HepG2 (cell line): ENCODE results near the gene DNASE2. TPM values are rescaled to one million over a fixed set of nuclear protein-coding genes. Genes with fewer than 3 reads are reported as not detected.

Experiments
- ARHGAP35 ChIP-seq: sonication (generic); formaldehyde crosslinking; IDR thresholded peaks from 2 replicates; pipeline ENCODE4 v1.9.0; 2022; ENCODE audit warnings: mild to moderate bottlenecking, inconsistent platforms, moderate library complexity, missing genetic modification reagents, borderline replicate concordance
- BCL3 ChIP-seq: sonication (generic); formaldehyde crosslinking; IDR thresholded peaks from 2 replicates; pipeline ENCODE4 v1.5.1; 2020; ENCODE audit warnings: mild to moderate bottlenecking, missing genetic modification reagents, moderate library complexity
- BORCS8-MEF2B ChIP-seq: sonication (generic); formaldehyde crosslinking; IDR thresholded peaks from 2 replicates; pipeline ENCODE4 v1.8.0; 2022; ENCODE audit warnings: mild to moderate bottlenecking, missing genetic modification reagents
- GATAD1 ChIP-seq: IDR thresholded peaks from 2 replicates; pipeline ENCODE4 v1.6.1; 2016; ENCODE audit warnings: missing genetic modification reagents, missing compliant biosample characterization
- MYC ChIP-seq: sonication (generic); formaldehyde crosslinking; IDR thresholded peaks from 2 replicates; pipeline ENCODE4 v1.9.0; 2021; ENCODE audit warnings: missing genetic modification reagents, borderline replicate concordance
- NFE2L1 ChIP-seq: sonication (generic); formaldehyde crosslinking; IDR thresholded peaks from 2 replicates; pipeline ENCODE4 v1.4.0; 2020; ENCODE audit warnings: missing genetic modification reagents, mild to moderate bottlenecking, borderline replicate concordance
- PRMT3 ChIP-seq: sonication (generic); formaldehyde crosslinking; IDR thresholded peaks from 2 replicates; pipeline ENCODE4 v1.8.1; 2022; ENCODE audit warnings: low read depth, mild to moderate bottlenecking, moderate library complexity, missing genetic modification reagents, borderline replicate concordance
- SAP130 ChIP-seq: IDR thresholded peaks from 2 replicates; pipeline ENCODE4 v1.6.1; 2016; ENCODE audit warnings: low read depth
- SRSF4 ChIP-seq: fragments of 200-400 bp; formaldehyde crosslinking; IDR thresholded peaks from one replicate; pipeline ENCODE4 v1.6.1; 2018; ENCODE audit warnings: mild to moderate bottlenecking, low read depth, low read length, moderate library complexity; ENCODE audit not compliant: poor library complexity, severe bottlenecking
- THAP9 ChIP-seq: sonication (generic); formaldehyde crosslinking; IDR thresholded peaks from 2 replicates; pipeline ENCODE4; 2020; ENCODE audit warnings: missing genetic modification reagents, mild to moderate bottlenecking, borderline replicate concordance
- TRAFD1 ChIP-seq: sonication (generic); formaldehyde crosslinking; IDR thresholded peaks from 2 replicates; pipeline ENCODE4 v1.5.1; 2020; ENCODE audit warnings: missing genetic modification reagents, mild to moderate bottlenecking, borderline replicate concordance
- ZBTB21 ChIP-seq: sonication (generic); formaldehyde crosslinking; IDR thresholded peaks from 2 replicates; pipeline ENCODE4 v1.4.0; 2020; ENCODE audit warnings: missing genetic modification reagents
- ZBTB26 ChIP-seq: IDR thresholded peaks from 2 replicates; pipeline ENCODE4 v1.6.1; 2016; ENCODE audit warnings: missing compliant biosample characterization, missing genetic modification reagents, borderline replicate concordance
- ZNF256 ChIP-seq: sonication (generic); formaldehyde crosslinking; conservative IDR thresholded peaks from 2 replicates; pipeline ENCODE4 v1.4.0; 2020; ENCODE audit warnings: missing genetic modification reagents
- ZNF326 ChIP-seq: sonication (generic); formaldehyde crosslinking; IDR thresholded peaks from 2 replicates; pipeline ENCODE4 v1.4.0; 2020; ENCODE audit warnings: missing genetic modification reagents, borderline replicate concordance
- ZNF605 ChIP-seq: sonication (generic); formaldehyde crosslinking; IDR thresholded peaks from 2 replicates; pipeline ENCODE4 v1.8.0; 2022; ENCODE audit warnings: mild to moderate bottlenecking, missing genetic modification reagents
- ZNF619 ChIP-seq: sonication (generic); formaldehyde crosslinking; IDR thresholded peaks from 2 replicates; pipeline ENCODE4 v1.4.0; 2020; ENCODE audit warnings: mild to moderate bottlenecking, missing genetic modification reagents
- polyA plus RNA-seq, 8 experiments: library from polyadenylated mRNA; depleted of rRNA in 3 of 8; stranded (reverse) in 7 of 8; unstranded in 1 of 8; fragments of >200 nt; fragmentation: Illumina TruSeq in 4 of 8; extraction: Trizol in 4 of 8; gene quantifications; 2 replicates each; pipeline versions ENCODE4 v1.2.1 to v1.2.3, GENCODE V29; 2011 to 2016; ENCODE audit warnings: low read depth in 4 of 8, missing spikeins in 1 of 8, mixed read lengths in 1 of 8; ENCODE audit not compliant: insufficient read depth in 1 of 8
- total RNA-seq, 5 experiments: library from RNA; depleted of rRNA; stranded (reverse); fragments of >200 nt; fragmentation: Illumina TruSeq; extraction: Trizol; gene quantifications; 2 replicates each; pipeline ENCODE4 v1.2.3, GENCODE V29; 2016; ENCODE audit warnings: low read depth in 1 of 5
- TF ChIP-seq, protein P1 (sequence below): sonication (generic); formaldehyde crosslinking; IDR thresholded peaks from 2 replicates; pipeline ENCODE4 v1.4.0; 2020; ENCODE audit warnings: missing genetic modification reagents
- TF ChIP-seq, protein P2 (sequence below): sonication (generic); formaldehyde crosslinking; IDR thresholded peaks from 2 replicates; pipeline ENCODE4 v1.5.0; 2020; ENCODE audit warnings: missing genetic modification reagents

The DNASE2 gene
- total and polyA plus RNA-seq, 2 of the 13 experiments (the other 11 are each of a cell fraction or from before 2014, with no cell fraction given) = 7.5 to 16.2 TPM

- TF ChIP-seq THAP9 = no peak; the same call in 1 of the 2 replicates
- TF ChIP-seq MYC (CRISPR knock-in tag) = no peak
- no peak for TF ChIP-seq ZNF619
- TF ChIP-seq, protein P1, sequence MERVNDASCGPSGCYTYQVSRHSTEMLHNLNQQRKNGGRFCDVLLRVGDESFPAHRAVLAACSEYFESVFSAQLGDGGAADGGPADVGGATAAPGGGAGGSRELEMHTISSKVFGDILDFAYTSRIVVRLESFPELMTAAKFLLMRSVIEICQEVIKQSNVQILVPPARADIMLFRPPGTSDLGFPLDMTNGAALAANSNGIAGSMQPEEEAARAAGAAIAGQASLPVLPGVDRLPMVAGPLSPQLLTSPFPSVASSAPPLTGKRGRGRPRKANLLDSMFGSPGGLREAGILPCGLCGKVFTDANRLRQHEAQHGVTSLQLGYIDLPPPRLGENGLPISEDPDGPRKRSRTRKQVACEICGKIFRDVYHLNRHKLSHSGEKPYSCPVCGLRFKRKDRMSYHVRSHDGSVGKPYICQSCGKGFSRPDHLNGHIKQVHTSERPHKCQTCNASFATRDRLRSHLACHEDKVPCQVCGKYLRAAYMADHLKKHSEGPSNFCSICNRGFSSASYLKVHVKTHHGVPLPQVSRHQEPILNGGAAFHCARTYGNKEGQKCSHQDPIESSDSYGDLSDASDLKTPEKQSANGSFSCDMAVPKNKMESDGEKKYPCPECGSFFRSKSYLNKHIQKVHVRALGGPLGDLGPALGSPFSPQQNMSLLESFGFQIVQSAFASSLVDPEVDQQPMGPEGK (CRISPR knock-in tag) = no peak
- TF ChIP-seq GATAD1 = no peak
- TF ChIP-seq PRMT3 (CRISPR knock-in tag) = no peak
- peak; percentile 11; the same call in 1 of the 2 replicates for TF ChIP-seq BCL3 (CRISPR knock-in tag)
- no peak for TF ChIP-seq SAP130 (CRISPR knock-in tag)
- TF ChIP-seq TRAFD1 (CRISPR knock-in tag) = 0 out of 2 replicates have a peak, but pooled peaks have one; percentile 6
- TF ChIP-seq, protein P2, sequence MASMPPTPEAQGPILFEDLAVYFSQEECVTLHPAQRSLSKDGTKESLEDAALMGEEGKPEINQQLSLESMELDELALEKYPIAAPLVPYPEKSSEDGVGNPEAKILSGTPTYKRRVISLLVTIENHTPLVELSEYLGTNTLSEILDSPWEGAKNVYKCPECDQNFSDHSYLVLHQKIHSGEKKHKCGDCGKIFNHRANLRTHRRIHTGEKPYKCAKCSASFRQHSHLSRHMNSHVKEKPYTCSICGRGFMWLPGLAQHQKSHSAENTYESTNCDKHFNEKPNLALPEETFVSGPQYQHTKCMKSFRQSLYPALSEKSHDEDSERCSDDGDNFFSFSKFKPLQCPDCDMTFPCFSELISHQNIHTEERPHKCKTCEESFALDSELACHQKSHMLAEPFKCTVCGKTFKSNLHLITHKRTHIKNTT (CRISPR knock-in tag) = no peak
- no peak for TF ChIP-seq ZBTB26 (CRISPR knock-in tag)
- no peak for TF ChIP-seq ZNF256 (CRISPR knock-in tag)
- TF ChIP-seq BORCS8-MEF2B (CRISPR knock-in tag) = no peak
- TF ChIP-seq NFE2L1 (CRISPR knock-in tag) = no peak
- no peak for TF ChIP-seq SRSF4
- no peak for TF ChIP-seq ZNF605
- no peak for TF ChIP-seq ZNF326 (CRISPR knock-in tag)
- no peak for TF ChIP-seq ZBTB21 (CRISPR knock-in tag)
- TF ChIP-seq ARHGAP35 (CRISPR knock-in tag) = no peak
Measured at GRCh38 chr19:12891553-12892021, 10.3 kb upstream of the DNASE2 start (continued).
